Fibroblast of the aortic adventitia (primary cell): ENCODE data around the gene GJB6. TPM values are rescaled to one million over a fixed set of nuclear protein-coding genes. Genes with fewer than 3 reads are reported as not detected.

ENCODE experiments used
- DNase-seq: peaks from one replicate; pipeline ENCODE4 v3.0.0-alpha.2; 2010; ENCODE audit warnings: low read depth
- H3K4me3 ChIP-seq: 2 replicates; pipeline ENCODE4 v1.5.1; 2011; ENCODE audit warnings: low read depth, mild to moderate bottlenecking, control low read depth, low read length, moderate library complexity
- CTCF ChIP-seq: IDR thresholded peaks from 2 replicates; pipeline ENCODE4 v1.5.1; 2011; ENCODE audit warnings: mild to moderate bottlenecking, low read length, control low read depth, inconsistent platforms; ENCODE audit not compliant: insufficient read depth
- total RNA-seq: library from RNA; depleted of rRNA; stranded (reverse); fragments of >200 nt; gene quantifications from 2 replicates; pipeline ENCODE4 v1.2.3, GENCODE V29; 2012; ENCODE audit warnings: low replicate concordance

Gene GJB6
- total RNA-seq, 1 donor = not detected

GRCh38 chr13:20177049-20177831 is 54.9 kb downstream of the GJB6 start:
- no peak for TF ChIP-seq CTCF
- peak overlapping the region; percentile 13 for H3K4me3 ChIP-seq
- no peak for DNase-seq

- TF ChIP-seq CTCF = no peak
- no peak overlapping the region for H3K4me3 ChIP-seq
- peak; percentile 39 for DNase-seq
Observed at GRCh38 chr13:20175907-20176652, 56.0 kb downstream of the GJB6 start.

GRCh38 chr13:20175406-20175794 is 56.7 kb downstream of the GJB6 start:
- H3K4me3 ChIP-seq = no peak overlapping the region
- no peak for TF ChIP-seq CTCF
- DNase-seq = no peak

- peak; percentile 91 for DNase-seq
- peak overlapping the region; percentile 28 for H3K4me3 ChIP-seq
- TF ChIP-seq CTCF = no peak
Observed at GRCh38 chr13:20174656-20175405, 57.3 kb downstream of the GJB6 start.

- no peak for TF ChIP-seq CTCF
- DNase-seq = peak; percentile 40
- no peak overlapping the region for H3K4me3 ChIP-seq
Observed at GRCh38 chr13:20173116-20173746, 58.9 kb downstream of the GJB6 start.

Other genes starting within 250 kb of the GJB6 start
- 0.82 and 0.90 TPM in 2 replicates for gene GJA3, start 71.3 kb downstream of the GJB6 start, total RNA-seq
- gene GJB2, start 39.4 kb downstream of the GJB6 start, total RNA-seq = 0.18 TPM in 1 of 2 replicates, not detected in the other